HG02852 (cell line): ENCODE measurements around the gene PRPF40B.
A peak's percentile ranks its signal among the peaks of the same experiment; 100 is the strongest.
"Not testable (repeated sequence)": the region's sequence is repeated elsewhere in the genome, so short reads cannot be mapped to it uniquely, and the experiment has no call there.

Experiments used
- ATAC-seq: cut with Tn5 transposase; IDR thresholded peaks from one replicate; pipeline ENCODE4 v1.9.1; 2021; ENCODE audit warnings: mild to moderate bottlenecking, moderate library complexity; ENCODE audit not compliant: unreplicated experiment

Gene PRPF40B

DNA sequence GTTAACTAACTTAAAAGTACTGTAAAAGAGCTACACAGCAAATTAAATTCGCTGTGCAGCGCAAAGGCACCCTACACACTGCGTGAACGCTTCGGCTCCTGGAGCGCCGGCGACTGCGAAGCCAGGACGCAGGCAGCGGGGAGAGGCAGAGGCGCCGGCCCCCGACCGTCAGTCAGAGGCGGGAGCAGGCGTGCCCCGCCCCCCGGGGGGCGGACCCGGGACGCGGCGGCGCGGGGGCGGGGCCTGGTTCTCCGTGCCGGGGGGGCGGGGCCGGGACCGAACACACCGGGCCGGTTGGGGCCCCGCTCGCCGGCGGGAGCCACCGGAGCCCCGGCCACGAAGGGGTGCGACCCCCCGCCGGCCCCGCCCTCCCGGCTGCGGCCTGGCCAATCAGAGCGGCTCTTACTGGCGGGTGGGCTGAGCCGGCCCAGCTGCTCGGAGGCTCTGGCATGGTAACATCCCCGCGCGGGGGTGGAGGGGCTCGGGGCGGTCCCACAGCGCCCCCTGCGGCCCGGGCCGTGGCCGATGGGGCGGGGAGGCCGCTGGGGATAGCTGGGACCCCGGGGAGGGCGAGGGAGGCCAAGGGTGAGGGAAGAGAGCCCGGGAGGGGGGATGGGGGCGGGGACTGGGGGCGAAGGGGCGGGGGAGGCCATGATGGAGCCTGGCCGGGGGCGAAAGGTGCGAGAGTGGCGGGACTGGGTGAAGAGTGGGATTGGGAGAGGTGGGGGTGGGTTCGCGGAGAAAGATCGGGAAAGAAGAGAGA lies at the start of gene PRPF40B:
PRPF40B (plus strand) TSS at position 420 of the 763 bp plus-strand sequence; CDS start at position 450, 30 bp downstream.
- peak; percentile 70 for ATAC-seq

DNA sequence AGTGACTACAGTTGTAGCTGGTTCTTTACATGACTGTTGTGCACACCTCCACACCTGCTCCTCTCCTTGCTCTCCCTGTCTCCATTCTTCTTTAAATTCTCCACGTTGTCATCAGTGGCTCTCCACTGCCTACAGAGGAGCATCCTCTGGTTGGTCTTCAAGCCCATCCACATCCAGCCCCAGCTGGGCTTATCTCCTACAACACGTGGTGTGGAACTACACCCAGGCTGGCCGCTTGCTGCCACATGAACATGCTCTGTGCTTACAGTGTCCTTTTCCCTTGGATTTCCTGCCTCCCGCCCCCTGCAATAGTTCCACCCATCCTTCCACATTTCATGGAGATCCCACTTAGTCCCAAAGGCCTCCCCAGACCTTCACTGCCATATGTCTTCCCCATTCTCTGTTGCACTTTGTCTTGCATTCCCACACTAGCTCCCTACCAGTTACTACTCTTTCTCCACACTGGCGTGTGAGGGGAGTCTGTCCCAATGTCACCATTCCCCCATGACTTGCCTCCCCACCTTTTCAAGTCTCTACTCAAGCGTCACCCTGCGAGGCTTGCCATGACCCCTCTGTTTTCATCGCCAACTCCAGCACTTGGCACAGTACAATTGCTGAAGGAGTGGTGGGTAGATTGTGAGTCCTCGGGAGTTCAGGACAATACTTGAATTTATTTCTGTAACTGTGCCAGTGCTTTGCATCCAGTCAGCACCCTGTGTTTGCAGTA lies 45.6 kb upstream of the PRPF40B start:
- ATAC-seq: no peak

DNA sequence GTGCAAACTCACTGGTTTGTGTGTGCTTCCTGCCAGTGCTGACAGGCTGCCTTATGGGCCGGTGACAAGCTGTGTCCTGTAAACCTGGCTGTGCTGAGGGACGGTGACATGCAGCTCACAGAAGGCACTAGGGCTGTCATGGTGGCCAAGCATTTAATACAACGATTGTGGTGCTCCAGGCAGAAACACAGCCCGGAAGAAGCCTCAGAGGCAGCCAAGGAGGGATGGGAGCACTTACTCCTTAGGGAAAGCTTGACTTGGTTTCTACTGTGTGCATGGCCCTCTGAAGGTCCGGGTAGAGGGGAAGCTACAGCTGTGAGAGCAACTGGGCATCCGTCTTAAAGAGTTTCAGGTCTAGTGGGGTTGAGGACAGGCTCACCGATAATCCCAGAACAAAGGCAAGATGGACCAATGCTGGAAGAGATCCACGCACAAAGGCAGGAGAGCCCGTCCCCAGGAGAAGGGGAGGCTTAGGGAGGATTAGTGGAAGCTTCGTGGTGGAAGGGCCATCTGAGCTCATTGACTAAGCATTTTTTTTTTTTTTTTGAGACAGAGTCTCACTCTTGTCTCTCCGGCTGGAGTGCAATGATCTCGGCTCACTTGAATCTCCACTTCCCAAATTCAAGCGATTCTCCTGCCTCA lies 44.8 kb upstream of the PRPF40B start:
- no peak for ATAC-seq

DNA sequence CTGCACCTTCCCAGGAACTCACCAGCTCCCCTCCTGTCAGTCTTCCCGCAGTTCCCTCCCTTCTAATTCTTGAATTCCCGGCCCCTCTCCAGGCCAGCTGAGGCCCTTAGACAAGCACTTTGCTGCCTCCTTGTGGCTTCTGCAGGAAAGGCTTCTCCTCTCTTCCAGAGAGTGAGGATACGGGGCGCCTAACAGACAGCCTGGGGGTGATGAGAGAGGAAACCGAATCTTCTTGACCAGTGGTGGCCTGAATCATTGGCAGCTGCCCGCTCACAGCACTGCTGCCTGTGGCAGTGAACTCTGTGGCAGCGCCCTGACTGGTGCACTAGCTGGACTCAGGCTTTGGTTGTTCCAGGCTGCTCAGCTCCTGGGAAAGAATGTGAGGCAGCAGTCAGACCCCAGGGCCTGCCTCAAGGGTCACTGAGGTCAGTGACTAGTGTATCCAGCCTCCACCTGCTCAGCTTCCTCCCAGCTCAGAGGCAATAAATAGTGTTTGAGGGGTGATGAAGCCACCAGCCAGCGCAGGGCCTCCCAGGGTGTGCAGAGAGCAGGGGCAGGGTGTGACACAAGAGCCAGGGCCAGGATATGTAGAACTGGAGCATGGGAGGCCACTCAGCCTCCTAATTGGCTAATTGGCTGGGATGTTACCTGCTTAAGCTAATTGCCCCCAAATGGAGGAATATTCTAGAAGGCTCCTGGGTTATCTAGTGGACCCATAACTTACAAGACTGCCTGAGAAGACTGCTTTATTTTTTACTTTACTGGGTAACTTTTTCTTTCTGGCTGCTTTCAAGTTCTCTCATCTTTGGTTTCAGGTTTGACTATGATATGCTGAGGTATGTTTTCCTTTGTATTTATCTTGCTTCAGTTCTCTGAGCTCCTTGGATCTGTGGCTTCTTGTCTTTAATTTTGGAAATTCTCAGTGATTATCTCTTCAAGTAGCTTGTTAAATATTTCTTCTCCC lies 42.5 kb upstream of the PRPF40B start:
- peak; percentile 51 for ATAC-seq

DNA sequence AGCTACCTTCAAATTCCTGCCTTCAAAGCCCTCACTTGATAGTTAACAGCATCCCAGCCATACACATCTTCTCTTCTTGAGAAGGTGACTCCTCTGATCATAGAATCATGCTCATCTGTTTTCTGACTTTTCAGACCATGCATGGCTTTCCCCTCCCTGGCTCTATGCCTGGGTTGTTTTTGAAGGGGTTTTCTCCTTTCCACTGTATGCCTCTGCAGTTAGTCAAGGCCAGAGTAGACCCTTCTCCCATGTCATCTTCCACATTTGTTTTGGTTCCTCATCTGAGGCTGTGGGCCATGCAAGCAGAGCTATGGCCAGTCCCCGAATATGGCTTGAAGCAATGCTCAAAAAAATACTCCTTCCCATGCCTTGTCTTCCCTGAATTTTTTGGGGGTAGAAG lies 41.2 kb upstream of the PRPF40B start:
- ATAC-seq: no peak

DNA sequence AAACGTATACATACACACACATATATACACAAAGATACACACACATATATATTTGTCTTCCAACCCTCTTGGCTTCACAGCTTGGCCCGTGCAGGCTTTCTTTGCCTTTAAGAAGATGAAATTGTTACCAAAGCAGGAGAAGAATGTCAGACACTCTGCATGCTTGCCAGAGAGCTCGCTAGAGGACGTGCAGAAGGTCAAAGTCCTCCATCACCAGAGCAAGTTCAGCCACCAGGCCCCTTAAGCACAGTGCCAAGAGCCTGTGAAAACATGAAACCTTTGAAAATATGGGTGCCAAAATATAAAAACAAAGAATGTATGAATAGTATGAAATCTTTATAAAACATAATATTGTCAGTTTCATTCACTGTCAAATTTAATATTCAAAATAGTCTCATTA lies 40.5 kb upstream of the PRPF40B start:
- no peak for ATAC-seq

DNA sequence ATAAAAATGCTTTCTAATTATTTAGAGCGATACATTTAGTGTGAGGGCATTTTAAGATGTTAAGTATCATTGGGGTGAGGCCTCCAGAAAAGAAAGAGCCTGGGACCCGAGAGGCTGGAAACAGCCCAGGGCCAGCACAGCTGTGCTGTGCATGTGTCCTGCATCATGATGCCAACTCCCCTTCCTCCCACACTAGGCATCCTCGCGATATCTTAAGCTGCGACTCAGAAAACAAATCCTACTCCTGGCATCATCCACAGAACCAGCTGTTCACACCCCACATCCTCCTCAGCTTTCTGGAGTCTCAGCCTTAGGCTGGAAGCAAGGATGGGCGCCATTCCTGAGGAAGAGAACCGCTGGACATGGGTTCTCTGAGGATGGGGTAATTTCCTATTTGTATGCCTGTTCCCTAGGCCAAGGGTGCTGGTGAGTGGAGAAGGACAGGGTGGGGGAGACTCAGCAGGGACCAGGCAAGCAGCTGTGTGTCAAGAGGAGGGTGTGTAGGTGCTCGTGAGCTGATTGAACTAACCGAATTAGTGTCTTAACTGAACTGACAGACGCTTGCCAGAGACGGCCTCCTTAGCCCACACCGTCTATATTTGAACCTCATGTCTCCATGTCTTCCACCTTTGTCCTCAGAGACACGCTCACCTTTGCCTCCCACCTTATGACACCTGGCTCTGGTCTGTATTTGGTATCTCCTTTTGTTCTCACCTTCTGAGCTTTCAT lies 39.8 kb upstream of the PRPF40B start:
- no peak for ATAC-seq

DNA sequence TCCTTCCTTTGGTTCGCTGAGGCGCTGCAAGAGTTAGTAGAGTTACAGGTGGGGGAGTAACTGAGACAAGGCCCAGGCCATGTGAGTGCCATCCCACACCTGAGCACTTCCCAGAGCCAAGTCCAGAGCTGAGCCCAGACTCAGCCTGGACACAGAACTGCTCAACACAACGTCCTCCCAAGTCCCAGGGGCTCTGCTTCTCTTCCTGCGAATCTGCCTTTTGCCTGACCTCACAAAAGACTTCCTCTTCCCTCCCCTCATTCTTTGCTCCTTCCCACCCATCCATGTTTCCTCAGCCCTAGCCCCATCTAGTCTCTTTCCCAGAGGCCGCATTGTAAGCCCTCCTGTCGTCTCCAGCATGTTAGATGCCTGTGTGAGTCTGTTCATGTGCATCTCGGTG lies 38.8 kb upstream of the PRPF40B start:
- no peak for ATAC-seq

DNA sequence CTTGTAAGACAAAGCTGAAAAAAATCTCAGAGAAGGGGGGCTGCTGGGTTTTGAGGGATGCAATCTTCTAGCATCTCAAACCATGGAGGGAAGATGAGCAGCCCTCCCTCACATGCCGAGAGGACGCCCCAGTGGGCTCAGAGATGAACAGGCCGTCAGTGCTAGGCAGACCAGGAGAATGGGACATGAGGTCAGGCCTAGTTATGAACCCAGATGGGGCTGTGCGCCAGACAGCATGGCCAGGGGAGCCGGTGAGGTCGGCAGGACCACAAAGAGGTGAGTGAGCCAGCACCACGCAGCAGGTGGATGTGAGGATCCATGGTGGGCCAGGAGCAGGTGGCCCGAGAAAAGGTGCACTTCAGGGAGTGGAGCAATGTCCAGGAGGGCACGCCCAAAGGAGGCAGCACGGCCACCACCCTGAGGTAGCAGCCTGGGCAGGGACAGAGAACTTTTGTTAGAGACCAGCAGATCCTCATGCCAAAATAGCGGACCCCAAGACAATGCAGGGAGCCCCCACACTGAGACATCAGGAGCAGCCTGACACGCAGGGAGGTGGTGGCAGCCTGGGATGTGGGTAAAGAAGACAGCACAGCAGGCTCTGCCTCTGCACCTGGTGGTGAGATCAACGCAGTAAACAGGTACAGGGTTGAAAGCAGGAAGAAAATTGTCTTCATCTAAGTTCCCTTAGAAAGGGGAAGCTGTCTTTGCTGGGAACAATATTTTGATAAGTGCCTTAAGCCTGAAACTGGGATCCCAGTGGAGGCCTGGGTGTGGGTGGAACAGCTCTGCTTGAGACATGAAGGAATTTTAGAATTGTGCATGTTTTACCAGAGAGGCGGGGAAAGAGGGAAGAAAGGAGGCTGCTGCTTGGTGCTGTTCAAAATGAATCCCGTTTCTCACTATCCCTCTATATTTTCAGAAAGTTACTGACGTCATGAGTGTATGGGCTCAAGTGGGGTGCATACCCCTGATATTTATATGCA lies 37.6 kb upstream of the PRPF40B start:
- ATAC-seq: no peak

DNA sequence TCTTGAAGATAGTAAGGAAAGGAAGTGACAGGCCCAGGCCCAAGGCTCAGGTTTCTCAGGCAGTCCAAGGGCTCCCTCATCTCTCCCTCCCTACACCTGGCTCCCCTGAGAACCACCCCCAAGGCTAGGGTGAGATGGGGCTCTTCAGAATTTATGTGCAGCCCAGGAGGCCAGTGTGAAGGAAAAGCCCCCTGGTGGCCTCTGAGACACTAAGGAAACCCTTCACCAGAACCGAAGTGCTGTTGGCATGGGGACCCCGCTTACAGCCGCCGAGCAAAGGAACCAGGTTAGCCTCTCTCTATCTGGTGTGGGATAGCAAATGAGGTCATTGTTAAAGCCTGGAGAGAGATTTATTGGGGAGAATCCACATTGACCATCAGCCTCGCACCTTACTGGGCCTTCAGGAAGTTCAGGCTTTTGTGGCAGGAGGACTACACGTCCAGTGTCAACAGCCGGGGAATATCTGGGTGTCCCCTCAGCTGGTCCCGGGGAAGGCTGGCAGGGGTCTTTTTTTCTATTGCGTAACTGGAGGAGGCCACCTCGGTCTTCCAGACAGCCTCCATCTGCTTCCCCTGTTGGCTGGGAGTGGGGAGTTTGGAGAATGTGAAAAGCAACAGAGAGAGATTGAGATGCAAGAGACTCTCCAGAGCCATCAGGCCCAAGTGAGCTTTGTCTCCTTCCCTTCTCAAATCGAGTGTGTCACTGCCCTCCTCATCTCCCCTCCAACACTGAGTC lies 36.0 kb upstream of the PRPF40B start:
- no peak for ATAC-seq

DNA sequence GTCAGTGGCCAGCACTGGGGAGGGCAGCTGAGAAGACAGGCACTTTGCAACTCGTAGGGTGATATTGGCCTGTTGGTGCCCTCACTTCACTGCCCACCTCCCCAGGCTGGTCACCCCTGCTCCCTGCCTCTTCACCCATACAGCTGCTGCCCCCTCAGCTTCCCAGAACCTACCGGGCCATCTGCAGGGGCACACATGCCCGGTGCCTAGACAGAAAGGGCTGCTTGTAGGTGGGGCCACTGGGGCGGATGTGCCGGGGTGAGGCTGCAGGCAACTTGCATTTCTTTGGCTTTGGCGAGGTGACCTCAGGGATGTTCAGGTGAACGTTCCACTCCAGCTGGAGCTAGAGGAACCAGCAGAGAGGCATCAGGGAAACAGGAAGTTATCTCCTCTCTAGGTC lies 35.1 kb upstream of the PRPF40B start:
- no peak for ATAC-seq

DNA sequence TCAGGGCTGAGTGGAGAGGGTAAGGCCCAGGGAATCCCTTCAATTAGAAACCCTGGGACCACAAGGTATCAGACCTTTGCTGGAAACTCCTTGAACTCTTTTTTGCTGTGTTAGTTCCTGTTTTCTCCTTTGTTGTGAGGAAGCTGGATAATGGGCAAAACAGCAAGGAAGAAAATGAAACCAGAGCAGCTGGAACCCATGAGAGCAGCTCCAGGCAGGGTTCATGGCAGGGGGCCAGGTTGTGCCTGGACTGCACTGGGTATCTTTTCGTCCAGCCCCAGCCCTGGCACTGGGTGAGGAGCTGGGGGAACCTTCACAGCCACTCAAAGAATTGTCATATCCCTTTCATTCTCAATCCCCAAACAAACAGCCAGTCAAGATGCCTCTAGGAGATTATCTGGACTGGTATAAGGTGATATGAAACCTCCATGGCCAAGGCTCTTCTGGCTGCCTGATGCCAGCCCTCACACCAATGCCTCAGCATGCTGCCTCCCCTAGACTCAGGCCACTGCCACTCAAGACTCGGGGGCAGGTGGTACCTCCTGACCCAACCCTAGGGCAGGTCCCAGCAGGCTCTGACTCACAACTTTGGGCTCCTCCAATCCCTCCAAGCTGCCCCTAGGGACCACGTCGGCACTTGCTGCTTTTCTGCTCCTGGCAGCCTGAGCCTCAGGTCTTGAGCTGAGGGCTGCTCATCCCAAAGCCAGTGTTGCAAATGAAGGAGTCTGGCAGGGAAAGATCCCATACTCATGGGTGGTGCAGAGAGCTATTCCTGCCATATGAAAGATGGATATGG lies 34.4 kb upstream of the PRPF40B start:
- ATAC-seq: no peak

DNA sequence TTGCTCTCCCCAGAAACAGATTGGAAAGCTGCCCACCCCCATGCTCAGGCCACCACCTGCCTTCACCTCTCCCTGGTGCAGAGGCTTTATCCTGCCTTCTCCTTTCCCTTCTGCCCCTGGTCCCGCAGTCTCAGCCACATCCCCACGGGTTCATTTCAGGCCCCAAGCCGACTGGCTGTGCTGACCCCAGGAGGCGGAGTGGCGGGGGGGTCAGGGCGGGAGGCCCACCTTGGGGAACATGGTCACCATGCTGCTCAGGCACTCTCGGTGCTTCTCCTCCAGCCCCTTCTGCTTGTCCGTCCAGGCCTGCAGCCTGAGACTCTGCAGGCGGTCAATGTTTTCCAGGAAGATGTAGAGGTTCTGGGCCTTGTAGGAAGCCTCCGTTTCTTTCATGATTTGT lies 24.8 kb upstream of the PRPF40B start:
- no peak for ATAC-seq

DNA sequence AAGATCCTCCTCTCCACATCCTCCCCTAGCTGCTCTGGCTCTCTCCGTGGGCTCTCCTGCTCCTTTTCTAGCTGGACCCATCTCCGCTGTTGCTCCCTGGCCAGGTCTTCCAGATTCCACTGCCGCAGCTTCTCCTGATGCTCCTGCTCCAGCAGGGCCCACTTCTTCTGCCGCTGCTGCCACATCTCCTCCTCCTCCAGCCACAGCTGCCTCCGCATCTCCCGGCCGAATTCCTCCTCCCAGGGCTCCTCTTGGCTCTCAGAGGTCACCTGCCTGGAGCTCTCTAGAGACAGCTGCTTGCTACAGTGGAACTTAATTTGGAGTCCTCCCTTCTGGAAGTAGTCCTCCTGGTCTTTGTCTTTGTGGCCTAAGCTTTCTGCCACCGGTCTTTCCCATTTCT lies 23.4 kb upstream of the PRPF40B start:
- ATAC-seq: no peak

DNA sequence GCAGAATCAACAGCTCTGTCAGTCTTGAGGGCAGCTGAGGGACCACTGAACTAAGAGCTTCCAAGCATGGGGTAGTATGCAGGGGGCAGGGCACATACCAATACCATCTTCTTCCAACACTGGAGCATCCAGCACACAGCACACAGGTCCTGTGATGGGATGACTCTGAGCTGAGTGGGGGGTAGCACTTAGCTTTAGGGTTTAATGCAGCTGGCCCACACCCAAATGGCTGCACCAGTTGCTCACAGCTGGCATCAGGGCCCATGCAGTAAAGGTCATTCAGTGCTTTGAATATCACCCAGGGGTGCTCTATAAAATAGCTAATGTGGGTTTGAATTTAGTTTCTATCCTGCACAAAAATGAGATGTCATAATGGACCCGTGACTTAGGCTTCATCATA lies 19.6 kb upstream of the PRPF40B start:
- no peak for ATAC-seq

DNA sequence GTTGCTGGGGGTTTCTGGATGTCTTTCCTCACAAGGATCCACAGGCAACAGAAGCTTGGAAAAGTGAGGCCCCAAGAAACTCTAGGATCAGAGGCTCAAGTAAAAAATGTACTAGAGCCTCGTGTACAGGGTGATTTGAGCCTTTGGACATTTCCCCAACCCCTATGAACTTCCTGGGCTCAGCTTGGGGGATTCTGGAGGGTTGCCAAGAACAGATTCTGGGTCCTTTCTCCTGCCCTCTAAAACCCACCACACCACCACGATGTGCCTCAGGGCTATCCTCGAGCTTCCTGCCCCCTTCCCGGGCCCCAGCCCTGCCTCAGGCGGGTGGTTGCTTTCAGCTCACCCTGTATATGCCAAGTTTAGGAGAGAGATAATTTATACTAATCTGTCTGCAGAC lies 18.5 kb upstream of the PRPF40B start:
- no peak for ATAC-seq

DNA sequence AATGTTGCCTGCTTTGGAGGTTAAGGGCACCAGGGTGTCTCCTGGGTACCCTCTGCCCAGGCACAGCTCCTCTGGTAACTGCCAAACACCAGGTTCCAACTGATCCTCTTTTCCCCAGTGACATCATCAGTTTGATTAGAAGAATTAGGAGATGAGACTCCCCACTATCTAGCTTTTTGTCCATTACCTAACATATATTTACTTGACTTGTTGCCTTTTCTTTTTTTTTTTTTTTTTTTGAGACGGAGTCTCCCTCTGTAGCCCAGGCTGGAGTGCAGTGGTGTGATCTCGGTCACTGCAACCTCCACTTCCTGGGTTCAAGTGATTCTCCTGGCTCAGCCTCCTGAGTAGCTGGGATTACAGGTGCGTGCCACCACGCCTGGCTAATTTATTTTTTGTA lies 17.8 kb upstream of the PRPF40B start, which contains the start of gene FAM186B:
FAM186B (minus strand) TSS at position 101 of the 400 bp plus-strand sequence. CDS start 162 bp downstream, outside the sequence.
- not testable (repeated sequence) for ATAC-seq
